HCT116 (cell line): ENCODE results near the gene KIF5A.

Experiments used
- EZH2 ChIP-seq: fragments of 200-600 bp; sonication (generic); IDR thresholded peaks from 2 replicates; pipeline ENCODE4 v1.6.1; 2017; ENCODE audit warnings: antibody characterized with exemption, mixed run types
- POLR2A ChIP-seq: IDR thresholded peaks from 2 replicates; pipeline ENCODE4 v1.7.0; 2011; ENCODE audit warnings: borderline replicate concordance; ENCODE audit not compliant: insufficient read depth, insufficient read length; ENCODE audit errors: extremely low read depth
- POLR2AphosphoS5 ChIP-seq: IDR thresholded peaks from 2 replicates; pipeline ENCODE4 v1.6.1; 2011; ENCODE audit warnings: mild to moderate bottlenecking, low read depth, low read length, moderate library complexity
- TCF7L2 ChIP-seq: IDR thresholded peaks from 2 replicates; pipeline ENCODE4 v1.7.0; 2011; ENCODE audit warnings: borderline replicate concordance, inconsistent platforms; ENCODE audit not compliant: insufficient read depth, insufficient read length; ENCODE audit errors: extremely low read depth
- TF ChIP-seq, protein P1 (sequence below), 3 experiments: fragments of 200-600 bp in 1 of 3; sonication (generic) in 1 of 3; IDR thresholded peaks in 2 of 3; conservative IDR thresholded peaks in 1 of 3; 2 replicates each; pipeline ENCODE4 v1.5.1; 2012 to 2017; ENCODE audit warnings: low read depth in 2 of 3, low read length in 2 of 3, antibody characterized with exemption in 1 of 3, borderline replicate concordance in 1 of 3, control low read depth in 1 of 3, mild to moderate bottlenecking in 1 of 3, mixed read lengths in 1 of 3, mixed run types in 1 of 3, moderate library complexity in 1 of 3; ENCODE audit not compliant: insufficient read depth in 1 of 3

DNA sequence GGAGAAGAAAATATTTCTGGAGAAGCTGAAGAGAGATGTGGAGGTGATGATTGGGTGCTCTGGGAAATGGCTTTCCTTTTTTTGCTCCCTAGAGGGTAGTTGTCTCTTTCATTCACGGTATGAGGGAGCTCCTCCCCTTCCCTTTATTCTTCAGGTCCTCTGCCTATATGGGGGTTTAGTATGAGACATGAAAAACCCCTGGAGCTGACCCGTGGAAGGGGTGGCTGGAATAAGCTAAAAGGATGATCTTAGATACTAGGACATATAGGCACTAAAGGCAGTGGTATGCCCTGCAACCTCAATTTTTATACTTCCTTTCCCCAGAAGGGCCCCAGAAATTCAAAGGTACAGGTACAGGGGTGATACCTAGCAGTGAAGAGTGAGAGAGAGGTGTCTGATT is 50.6 kb downstream of the KIF5A start:
- TF ChIP-seq POLR2AphosphoS5 (no peak), POLR2A (no peak), EZH2 (no peak), TCF7L2 (no peak)
- TF ChIP-seq, protein P1, sequence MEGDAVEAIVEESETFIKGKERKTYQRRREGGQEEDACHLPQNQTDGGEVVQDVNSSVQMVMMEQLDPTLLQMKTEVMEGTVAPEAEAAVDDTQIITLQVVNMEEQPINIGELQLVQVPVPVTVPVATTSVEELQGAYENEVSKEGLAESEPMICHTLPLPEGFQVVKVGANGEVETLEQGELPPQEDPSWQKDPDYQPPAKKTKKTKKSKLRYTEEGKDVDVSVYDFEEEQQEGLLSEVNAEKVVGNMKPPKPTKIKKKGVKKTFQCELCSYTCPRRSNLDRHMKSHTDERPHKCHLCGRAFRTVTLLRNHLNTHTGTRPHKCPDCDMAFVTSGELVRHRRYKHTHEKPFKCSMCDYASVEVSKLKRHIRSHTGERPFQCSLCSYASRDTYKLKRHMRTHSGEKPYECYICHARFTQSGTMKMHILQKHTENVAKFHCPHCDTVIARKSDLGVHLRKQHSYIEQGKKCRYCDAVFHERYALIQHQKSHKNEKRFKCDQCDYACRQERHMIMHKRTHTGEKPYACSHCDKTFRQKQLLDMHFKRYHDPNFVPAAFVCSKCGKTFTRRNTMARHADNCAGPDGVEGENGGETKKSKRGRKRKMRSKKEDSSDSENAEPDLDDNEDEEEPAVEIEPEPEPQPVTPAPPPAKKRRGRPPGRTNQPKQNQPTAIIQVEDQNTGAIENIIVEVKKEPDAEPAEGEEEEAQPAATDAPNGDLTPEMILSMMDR (IDR thresholded peaks at IDR 0.05 in 2 of 3, conservative IDR thresholded peaks at IDR 0.05 in 1 of 3; ENCODE audit: borderline replicate concordance in 1 of 3, insufficient read depth in 1 of 3, low read depth in 2 of 3, low read length in 2 of 3): no peak
